ENCODE data around the gene ENTR1.

The ENTR1 gene

GRCh38 chr9:136359774-136360718 lies 50.4 kb downstream of the ENTR1 start:
- no peak for DNase-seq

GRCh38 chr9:136358888-136359287 lies 51.5 kb downstream of the ENTR1 start:
- DNase-seq = no peak

GRCh38 chr9:136358016-136358415 lies 52.4 kb downstream of the ENTR1 start:
- DNase-seq = no peak

GRCh38 chr9:136357202-136357725 lies 53.1 kb downstream of the ENTR1 start:
- no peak for DNase-seq

GRCh38 chr9:136355616-136356557 lies 54.5 kb downstream of the ENTR1 start:
- no peak for DNase-seq

- no peak for DNase-seq
These were observed 55.8 kb downstream of the ENTR1 start for GRCh38 chr9:136354592-136355085.

GRCh38 chr9:136353757-136354488 lies 56.5 kb downstream of the ENTR1 start:
- no peak for DNase-seq

- DNase-seq = no peak
These were observed 57.3 kb downstream of the ENTR1 start for GRCh38 chr9:136353088-136353487.

- no peak for DNase-seq
These were observed 57.7 kb downstream of the ENTR1 start for GRCh38 chr9:136352682-136353081.
